Measurements from ENCODE around the gene DCST1.

GRCh38 chr1:155023627-155024026 is 10.0 kb upstream of the DCST1 start:
- TF ChIP-seq, protein P1, sequence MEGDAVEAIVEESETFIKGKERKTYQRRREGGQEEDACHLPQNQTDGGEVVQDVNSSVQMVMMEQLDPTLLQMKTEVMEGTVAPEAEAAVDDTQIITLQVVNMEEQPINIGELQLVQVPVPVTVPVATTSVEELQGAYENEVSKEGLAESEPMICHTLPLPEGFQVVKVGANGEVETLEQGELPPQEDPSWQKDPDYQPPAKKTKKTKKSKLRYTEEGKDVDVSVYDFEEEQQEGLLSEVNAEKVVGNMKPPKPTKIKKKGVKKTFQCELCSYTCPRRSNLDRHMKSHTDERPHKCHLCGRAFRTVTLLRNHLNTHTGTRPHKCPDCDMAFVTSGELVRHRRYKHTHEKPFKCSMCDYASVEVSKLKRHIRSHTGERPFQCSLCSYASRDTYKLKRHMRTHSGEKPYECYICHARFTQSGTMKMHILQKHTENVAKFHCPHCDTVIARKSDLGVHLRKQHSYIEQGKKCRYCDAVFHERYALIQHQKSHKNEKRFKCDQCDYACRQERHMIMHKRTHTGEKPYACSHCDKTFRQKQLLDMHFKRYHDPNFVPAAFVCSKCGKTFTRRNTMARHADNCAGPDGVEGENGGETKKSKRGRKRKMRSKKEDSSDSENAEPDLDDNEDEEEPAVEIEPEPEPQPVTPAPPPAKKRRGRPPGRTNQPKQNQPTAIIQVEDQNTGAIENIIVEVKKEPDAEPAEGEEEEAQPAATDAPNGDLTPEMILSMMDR (IDR thresholded peaks at IDR 0.05) = no peak
- TF ChIP-seq POLR2A (IDR thresholded peaks at IDR 0.05) (no peak), EP300 (IDR thresholded peaks at IDR 0.05) (no peak)

All from tibial nerve (tissue), 4 donors.